PC-9 (cell line): ENCODE measurements around the gene P4HB. TPM values are rescaled to one million over a fixed set of nuclear protein-coding genes. Genes with fewer than 3 reads are reported as not detected.

Experiments
- BruUV-seq: library from RNA; stranded (reverse); fragments of 400-500 nt; replicated peaks from 2 replicates; lab custom pipeline; 2021; lab: Mats Ljungman, UMichigan
- CTCF ChIA-PET: fragments of 300-600 bp; sonication (Branson Sonifier 250); formaldehyde crosslinking; loops from one replicate; lab custom pipeline; 2022; ENCODE audit warnings: antibody characterized with exemption; lab: Charles Lee
- POLR2A ChIA-PET: fragments of 300-600 bp; sonication (Branson Sonifier 250); formaldehyde crosslinking; loops from one replicate; lab custom pipeline; 2022; ENCODE audit warnings: antibody characterized with exemption; ENCODE audit not compliant: unreplicated experiment; lab: Charles Lee
- DNase-seq, 2 experiments: peaks; one replicate each; pipeline versions ENCODE4 v3.0.0 to v3.0.0-alpha.2; 2015 to 2022; ENCODE audit warnings: mixed read lengths in 1 of 2
- H2AFZ ChIP-seq: fragments of 200-600 bp; sonication (generic); 2 replicates; pipeline ENCODE4 v1.8.1; 2017; ENCODE audit warnings: antibody characterized with exemption
- H3F3A ChIP-seq: fragments of 200-600 bp; sonication (generic); 2 replicates; pipeline ENCODE4 v1.8.1; 2017; ENCODE audit warnings: antibody characterized with exemption, mild to moderate bottlenecking, low read depth; ENCODE audit not compliant: insufficient read depth
- H3K27ac ChIP-seq: fragments of 200-600 bp; sonication (generic); 2 replicates; pipeline ENCODE4 v1.6.1; 2016; ENCODE audit warnings: mixed run types
- H3K27me3 ChIP-seq: fragments of 200-600 bp; sonication (generic); 2 replicates; pipeline ENCODE4 v1.6.1; 2016; ENCODE audit warnings: low read depth, mixed run types; ENCODE audit not compliant: insufficient read depth
- H3K36me3 ChIP-seq: fragments of 200-600 bp; sonication (generic); 2 replicates; pipeline ENCODE4 v1.6.1; 2016; ENCODE audit warnings: low read depth, mixed run types
- H3K4me1 ChIP-seq: fragments of 200-600 bp; sonication (generic); replicated peaks from 2 replicates; pipeline ENCODE4 v1.6.1; 2016; ENCODE audit warnings: mixed run types; ENCODE audit not compliant: insufficient read depth
- H3K4me2 ChIP-seq: fragments of 200-600 bp; sonication (generic); 2 replicates; pipeline ENCODE4 v1.6.1; 2017; ENCODE audit warnings: mixed run types
- H3K4me3 ChIP-seq: fragments of 200-600 bp; sonication (generic); 2 replicates; pipeline ENCODE4 v1.6.1; 2016; ENCODE audit warnings: mixed run types
- H3K79me2 ChIP-seq: fragments of 200-600 bp; sonication (generic); 2 replicates; pipeline ENCODE4 v1.6.1; 2017; ENCODE audit warnings: low read depth, mixed run types
- H3K9me2 ChIP-seq: fragments of 200-600 bp; sonication (generic); 2 replicates; pipeline ENCODE4 v1.8.1; 2017; ENCODE audit warnings: mild to moderate bottlenecking; ENCODE audit not compliant: insufficient read depth
- H3K9me3 ChIP-seq: fragments of 200-600 bp; sonication (generic); 2 replicates; pipeline ENCODE4 v1.8.1; 2016; ENCODE audit warnings: low read depth; ENCODE audit not compliant: insufficient read depth
- H4K20me1 ChIP-seq: fragments of 200-600 bp; sonication (generic); 2 replicates; pipeline ENCODE4 v1.8.1; 2017; ENCODE audit not compliant: insufficient read depth
- EZH2 ChIP-seq: fragments of 200-600 bp; sonication (generic); IDR thresholded peaks from 2 replicates; pipeline ENCODE4 v1.8.0; 2017; ENCODE audit warnings: antibody characterized with exemption, low read depth
- intact Hi-C: fragments of 100-400 bp; cut with micrococcal nuclease; formaldehyde crosslinking; loops from one replicate; pipeline ENCODE4 v1.10.0; 2022; ENCODE audit not compliant: unreplicated experiment
- total RNA-seq: library from RNA; stranded (reverse); gene quantifications from 2 replicates; pipeline ENCODE4 v1.2.3, GENCODE V29; 2021
- TF ChIP-seq, protein P1 (sequence below): fragments of 200-600 bp; sonication (generic); conservative IDR thresholded peaks from 2 replicates; pipeline ENCODE4 v1.6.1; 2017; ENCODE audit warnings: mixed run types, antibody characterized with exemption, mild to moderate bottlenecking, moderate library complexity

The P4HB gene
- total RNA-seq, 1 experiment from 2014 or later, result 636 TPM

DNA sequence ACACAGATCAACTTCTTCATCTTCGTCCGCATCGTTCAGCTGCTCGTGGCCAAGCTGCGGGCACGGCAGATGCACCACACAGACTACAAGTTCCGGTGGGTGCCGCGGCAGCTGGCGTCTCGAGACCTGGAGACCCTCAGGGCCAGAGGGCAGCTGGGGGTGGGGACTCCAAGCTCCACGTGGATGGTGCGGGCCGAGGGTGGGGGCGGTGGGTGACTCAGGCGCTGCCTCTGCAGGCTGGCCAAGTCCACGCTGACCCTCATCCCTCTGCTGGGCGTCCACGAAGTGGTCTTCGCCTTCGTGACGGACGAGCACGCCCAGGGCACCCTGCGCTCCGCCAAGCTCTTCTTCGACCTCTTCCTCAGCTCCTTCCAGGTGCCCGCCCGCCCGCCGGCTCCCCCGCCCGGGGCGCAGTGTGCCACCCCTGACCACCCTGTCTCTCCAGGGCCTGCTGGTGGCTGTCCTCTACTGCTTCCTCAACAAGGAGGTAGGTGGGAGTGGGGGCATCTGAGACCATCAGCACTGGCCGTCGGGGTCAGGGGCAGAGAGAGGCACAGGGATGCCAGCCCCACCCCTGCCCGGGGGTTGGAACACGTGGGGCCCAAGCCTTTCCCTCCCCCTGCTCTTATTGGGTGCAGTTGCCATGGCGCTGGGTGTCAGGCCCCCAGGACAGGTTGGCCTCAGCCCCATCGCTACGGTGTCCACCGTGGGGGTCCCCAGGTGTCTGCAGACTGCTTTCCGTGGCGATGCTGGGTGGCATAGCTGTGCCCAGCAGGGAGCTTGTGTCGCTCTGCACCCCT is 47.6 kb downstream of the P4HB start:
- H3K27ac ChIP-seq, result no peak overlapping the region
- no peaks in the 10 kb centered on the region for H3K36me3 ChIP-seq
- H4K20me1 ChIP-seq, result no peaks in the 10 kb centered on the region
- no TSS peak for BruUV-seq
- H2AFZ ChIP-seq, result no peak overlapping the region
- no peaks in the 10 kb centered on the region for H3K9me3 ChIP-seq
- TF ChIP-seq EZH2, result no peak
- TF ChIP-seq, protein P1, sequence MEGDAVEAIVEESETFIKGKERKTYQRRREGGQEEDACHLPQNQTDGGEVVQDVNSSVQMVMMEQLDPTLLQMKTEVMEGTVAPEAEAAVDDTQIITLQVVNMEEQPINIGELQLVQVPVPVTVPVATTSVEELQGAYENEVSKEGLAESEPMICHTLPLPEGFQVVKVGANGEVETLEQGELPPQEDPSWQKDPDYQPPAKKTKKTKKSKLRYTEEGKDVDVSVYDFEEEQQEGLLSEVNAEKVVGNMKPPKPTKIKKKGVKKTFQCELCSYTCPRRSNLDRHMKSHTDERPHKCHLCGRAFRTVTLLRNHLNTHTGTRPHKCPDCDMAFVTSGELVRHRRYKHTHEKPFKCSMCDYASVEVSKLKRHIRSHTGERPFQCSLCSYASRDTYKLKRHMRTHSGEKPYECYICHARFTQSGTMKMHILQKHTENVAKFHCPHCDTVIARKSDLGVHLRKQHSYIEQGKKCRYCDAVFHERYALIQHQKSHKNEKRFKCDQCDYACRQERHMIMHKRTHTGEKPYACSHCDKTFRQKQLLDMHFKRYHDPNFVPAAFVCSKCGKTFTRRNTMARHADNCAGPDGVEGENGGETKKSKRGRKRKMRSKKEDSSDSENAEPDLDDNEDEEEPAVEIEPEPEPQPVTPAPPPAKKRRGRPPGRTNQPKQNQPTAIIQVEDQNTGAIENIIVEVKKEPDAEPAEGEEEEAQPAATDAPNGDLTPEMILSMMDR, result no peak
- intact Hi-C loops, result no loop called here
- no peak for DNase-seq
- ChIA-PET POLR2A (interaction anchor here (0.5 kb wide), 1 partner anchor 293 kb away, joined by 4 read pairs; no protein-coding TSS in a partner anchor), CTCF (no interaction called here)
- H3K4me1 ChIP-seq, result no peaks in the 10 kb centered on the region
- H3K27me3 ChIP-seq, result peaks cover 6% of the 10 kb centered on the region; the same call in 1 of the 2 replicates
- no peaks in the 10 kb centered on the region for H3K9me2 ChIP-seq
- no peak overlapping the region for H3K4me2 ChIP-seq
- H3K79me2 ChIP-seq, result no peaks in the 10 kb centered on the region
- H3K4me3 ChIP-seq, result no peak overlapping the region
- no peaks in the 10 kb centered on the region for H3F3A ChIP-seq

DNA sequence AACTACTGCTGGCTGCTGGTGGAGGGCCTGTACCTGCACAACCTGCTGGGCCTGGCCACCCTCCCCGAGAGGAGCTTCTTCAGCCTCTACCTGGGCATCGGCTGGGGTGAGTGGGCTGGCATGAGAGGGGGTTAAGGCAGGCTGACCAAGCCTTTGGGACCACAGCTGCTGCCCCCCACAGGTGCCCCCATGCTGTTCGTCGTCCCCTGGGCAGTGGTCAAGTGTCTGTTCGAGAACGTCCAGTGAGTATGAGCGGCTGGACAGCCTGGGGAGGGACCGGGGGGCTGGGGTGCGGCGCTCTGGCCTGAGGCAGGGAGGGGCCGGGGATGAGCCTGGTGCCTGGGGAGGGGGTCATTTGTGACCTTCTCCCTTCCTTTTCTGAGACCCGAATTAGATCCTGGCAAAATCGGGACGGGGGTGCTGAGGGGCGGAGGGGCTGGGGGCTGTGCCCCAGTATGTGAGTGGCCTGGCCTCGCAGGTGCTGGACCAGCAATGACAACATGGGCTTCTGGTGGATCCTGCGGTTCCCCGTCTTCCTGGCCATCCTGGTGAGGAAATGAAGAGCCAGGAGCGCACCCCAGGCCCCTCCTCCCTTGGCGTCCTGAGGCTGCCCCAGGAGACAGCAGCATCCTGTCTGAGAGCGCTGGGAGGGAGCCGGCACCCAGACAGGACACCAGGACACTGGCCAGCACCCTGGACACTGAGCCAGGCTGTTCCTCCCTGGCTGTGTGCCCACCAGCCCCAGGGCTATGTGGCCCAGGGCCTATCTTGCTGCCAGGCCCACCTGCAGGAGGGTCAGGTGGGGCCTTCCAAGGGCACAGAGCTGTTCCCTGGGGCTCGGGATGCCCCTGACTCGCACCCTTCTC is 48.4 kb downstream of the P4HB start:
- Histone ChIP-seq H3K4me2 (no peak overlapping the region), H3K4me1 (no peaks in the 10 kb centered on the region), H3K9me3 (no peaks in the 10 kb centered on the region), H3K27me3 (peaks cover 14% of the 10 kb centered on the region; the same call in 1 of the 2 replicates), H3K4me3 (no peak overlapping the region), H2AFZ (no peak overlapping the region), H3K79me2 (no peaks in the 10 kb centered on the region), H4K20me1 (no peaks in the 10 kb centered on the region), H3K27ac (no peak overlapping the region), H3K36me3 (no peaks in the 10 kb centered on the region), H3F3A (no peaks in the 10 kb centered on the region), H3K9me2 (no peaks in the 10 kb centered on the region)
- TF ChIP-seq, protein P1, result no peak
- TF ChIP-seq EZH2, result no peak
- DNase-seq, result no peak
- BruUV-seq, result no TSS peak
- intact Hi-C loops, result no loop called here
- CTCF ChIA-PET, result no interaction called here
- POLR2A ChIA-PET, result no interaction called here

DNA sequence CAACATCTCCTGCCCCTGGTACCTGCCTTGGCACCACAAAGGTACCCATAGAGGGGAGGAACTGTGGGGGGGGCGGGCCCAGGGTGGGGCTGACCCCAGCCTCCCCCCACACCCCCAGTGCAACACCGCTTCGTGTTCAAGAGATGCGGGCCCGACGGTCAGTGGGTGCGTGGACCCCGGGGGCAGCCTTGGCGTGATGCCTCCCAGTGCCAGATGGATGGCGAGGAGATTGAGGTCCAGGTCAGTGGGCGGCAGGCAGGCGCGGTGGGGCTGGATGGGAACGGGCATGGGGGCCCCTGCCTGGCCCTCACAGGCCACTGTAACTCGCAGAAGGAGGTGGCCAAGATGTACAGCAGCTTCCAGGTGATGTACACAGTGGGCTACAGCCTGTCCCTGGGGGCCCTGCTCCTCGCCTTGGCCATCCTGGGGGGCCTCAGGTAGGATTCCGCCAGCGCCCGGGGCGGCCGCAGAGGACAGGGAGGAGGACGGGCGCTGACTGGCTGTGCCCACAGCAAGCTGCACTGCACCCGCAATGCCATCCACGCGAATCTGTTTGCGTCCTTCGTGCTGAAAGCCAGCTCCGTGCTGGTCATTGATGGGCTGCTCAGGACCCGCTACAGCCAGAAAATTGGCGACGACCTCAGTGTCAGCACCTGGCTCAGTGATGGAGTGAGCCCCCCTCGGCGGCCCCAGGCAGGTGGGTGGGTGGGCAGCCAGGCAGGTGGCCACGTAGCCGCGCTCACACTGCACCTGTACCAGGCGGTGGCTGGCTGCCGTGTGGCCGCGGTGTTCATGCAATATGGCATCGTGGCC is 49.2 kb downstream of the P4HB start:
- H3K36me3 ChIP-seq, result no peaks in the 10 kb centered on the region
- H3K4me3 ChIP-seq, result no peak overlapping the region
- no peaks in the 10 kb centered on the region for H3F3A ChIP-seq
- H3K79me2 ChIP-seq, result no peaks in the 10 kb centered on the region
- no peaks in the 10 kb centered on the region for H3K9me3 ChIP-seq
- H3K27me3 ChIP-seq, result peaks cover 23% of the 10 kb centered on the region; the same call in 1 of the 2 replicates
- no peak for DNase-seq
- intact Hi-C loops, result no loop called here
- no peak overlapping the region for H3K4me2 ChIP-seq
- ChIA-PET POLR2A (no interaction called here), CTCF (no interaction called here)
- BruUV-seq, result no TSS peak
- TF ChIP-seq EZH2, result no peak
- TF ChIP-seq, protein P1, result no peak
- H4K20me1 ChIP-seq, result no peaks in the 10 kb centered on the region
- H2AFZ ChIP-seq, result no peak overlapping the region
- H3K4me1 ChIP-seq, result no peaks in the 10 kb centered on the region
- no peaks in the 10 kb centered on the region for H3K9me2 ChIP-seq
- H3K27ac ChIP-seq, result no peak overlapping the region
